Activated CD8-positive, alpha-beta memory T cell treated with anti-CD3 and anti-CD28 coated beads for 48 hours (primary cell): ENCODE results near the gene INSIG2.

Source experiments
- DNase-seq, 3 experiments: peaks; one replicate each; pipeline ENCODE4 v3.0.0-alpha.2; 2020; ENCODE audit warnings: low read depth in 2 of 3, low spot score in 2 of 3

The INSIG2 gene

DNA sequence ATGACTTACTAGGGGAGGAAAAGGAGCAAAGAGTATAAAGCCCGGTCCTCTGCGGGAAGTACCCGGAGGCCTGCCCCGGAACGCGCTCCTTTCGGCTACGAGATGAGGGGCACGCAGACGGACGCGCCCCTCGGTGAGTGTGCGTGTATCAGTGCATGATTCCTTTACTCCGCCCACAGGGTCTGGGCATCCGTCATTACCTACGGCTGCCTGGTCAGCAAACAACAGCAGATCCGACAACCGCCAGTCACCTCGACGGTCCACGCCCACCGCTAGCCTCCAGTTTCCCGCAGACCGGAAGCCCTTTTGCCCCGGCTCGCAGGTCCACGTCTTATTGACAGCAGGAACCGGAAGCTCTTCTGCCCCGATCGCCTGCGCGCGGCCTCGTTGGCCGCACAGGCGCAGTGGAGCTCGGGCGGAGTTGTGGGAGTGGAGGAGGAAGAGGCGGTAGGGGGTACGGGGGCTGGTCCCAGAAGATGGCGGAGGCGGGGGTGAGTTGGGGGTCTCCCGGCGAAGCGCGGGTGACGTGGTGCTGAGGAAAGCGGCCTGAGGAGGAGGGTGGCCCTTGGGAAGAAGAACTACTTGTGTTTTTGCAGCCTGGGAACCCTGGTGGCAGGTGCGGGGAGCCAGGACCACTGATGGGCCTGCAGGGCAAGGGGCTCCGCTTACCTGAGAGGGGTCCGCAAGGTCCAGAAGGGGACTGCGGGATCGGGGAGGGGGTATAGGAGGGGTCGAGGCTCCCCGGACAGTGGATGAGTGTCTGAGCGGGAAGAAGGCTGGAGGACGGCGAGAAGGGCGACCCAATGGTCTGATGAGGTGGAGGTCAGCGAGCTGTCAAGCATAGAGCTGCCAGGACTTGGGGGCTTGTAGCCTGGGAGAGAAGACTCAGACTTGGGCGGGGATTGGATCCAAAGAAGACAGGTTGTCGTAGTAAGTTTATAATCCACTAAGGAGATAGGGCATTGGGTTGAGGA is at the start of gene INSIG2:
Gene INSIG2, plus strand, starts transcription at position 421 of the 974 bp plus-strand sequence. CDS start 8,086 bp downstream, outside the sequence.
- peak; percentile 68 to 89 (median 83) for DNase-seq

DNA sequence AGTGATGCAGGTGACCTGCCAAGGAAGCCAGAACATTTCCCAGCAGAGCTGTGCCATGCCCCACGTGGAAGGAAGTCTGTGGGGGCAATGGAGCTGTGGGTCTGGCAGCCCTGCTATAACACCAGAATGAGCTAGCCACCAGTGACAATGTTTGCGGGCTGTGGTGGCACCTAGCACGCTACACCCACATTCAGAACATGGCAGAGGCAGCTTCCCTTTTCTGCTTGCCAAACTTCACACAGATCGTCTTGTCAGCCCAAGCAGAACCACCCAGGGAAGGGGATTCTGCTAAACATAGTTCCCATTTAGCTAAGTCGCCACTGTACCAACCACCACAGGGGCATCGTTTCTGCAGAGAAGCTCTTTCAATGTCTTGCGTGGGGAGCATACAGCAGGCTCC is 47.4 kb upstream of the INSIG2 start:
- no peak for DNase-seq

GRCh38 chr2:118044103-118044716 is 44.1 kb upstream of the INSIG2 start:
- DNase-seq = no peak

DNA sequence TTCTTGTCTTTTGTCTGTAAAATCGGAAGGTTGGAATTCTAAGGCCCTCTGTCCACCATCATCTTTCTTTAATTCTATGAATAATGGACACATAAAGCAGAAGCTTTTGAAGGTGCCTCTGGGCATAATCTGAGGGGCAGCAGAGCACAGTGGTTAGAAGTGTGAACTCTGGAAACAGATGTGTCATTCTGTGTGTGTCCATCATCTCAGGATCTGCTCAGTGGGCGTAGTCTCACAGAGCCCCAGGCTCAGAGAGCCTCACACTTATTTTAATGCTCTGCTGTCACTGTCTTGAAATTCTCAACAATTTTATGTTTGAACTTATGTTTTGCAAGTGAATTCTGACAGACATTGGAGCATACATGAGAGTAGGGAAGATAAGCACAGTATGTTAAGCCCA is 43.4 kb upstream of the INSIG2 start:
- no peak for DNase-seq

GRCh38 chr2:118045286-118045685 is 43.0 kb upstream of the INSIG2 start:
- no peak for DNase-seq

- no peak for DNase-seq
Measured at GRCh38 chr2:118046634-118047210, 41.5 kb upstream of the INSIG2 start.

GRCh38 chr2:118047380-118047826 is 40.9 kb upstream of the INSIG2 start:
- DNase-seq = no peak

- no peak for DNase-seq
Measured at GRCh38 chr2:118048401-118048800, 39.9 kb upstream of the INSIG2 start.

DNA sequence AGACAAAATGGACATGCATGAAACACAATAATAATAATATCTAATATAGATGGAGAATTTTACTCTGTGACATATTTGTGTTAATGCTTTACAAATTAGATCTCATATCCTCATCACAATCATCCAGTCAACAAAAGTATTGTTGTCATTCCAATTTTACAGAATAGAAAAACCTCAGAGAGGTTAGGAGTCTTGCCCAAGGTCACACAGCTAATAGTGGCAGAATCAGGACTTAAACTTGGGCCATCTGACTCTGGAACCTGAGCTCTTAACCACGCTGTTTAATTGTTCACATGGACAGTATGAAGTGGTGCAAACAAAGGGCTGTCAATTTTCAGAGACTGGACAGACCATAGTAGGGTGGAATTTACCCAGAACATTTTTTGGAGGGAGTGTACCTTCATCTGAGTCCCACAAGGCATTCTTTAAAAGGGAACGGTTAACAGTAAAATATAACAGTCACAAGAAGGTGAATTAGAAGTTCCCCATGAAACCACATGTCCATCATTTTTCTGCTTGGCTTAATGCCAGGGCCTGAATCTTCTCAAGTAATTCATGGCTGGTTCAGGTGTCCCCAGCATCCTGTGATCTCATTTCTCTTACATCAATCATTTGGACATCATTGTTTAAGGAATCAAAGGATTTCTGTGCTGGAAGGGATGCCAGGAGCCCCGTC is 39.0 kb upstream of the INSIG2 start:
- no peak for DNase-seq

GRCh38 chr2:118049816-118050140 is 38.5 kb upstream of the INSIG2 start:
- DNase-seq = no peak

DNA sequence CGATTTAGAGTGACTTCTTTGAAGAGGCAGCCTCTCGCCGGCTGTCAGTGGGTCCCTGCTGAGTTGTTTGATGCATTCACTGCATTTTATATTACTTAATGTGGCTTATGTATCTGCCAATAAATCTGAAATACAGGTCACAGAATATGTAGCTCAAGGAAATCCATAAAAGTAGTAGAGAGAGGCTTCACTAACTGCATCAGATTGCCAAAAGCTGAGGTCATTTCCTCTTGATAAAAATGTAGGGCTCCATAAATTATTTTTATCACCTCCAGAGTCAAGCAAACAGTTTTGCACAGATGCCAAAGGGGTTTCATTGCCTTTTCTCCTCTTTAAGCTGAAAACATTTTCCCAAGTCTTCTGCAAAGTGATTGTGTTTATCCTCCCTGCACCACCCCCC is 37.9 kb upstream of the INSIG2 start:
- no peak for DNase-seq

- no peak for DNase-seq
Measured at GRCh38 chr2:118050974-118051373, 37.3 kb upstream of the INSIG2 start.

DNA sequence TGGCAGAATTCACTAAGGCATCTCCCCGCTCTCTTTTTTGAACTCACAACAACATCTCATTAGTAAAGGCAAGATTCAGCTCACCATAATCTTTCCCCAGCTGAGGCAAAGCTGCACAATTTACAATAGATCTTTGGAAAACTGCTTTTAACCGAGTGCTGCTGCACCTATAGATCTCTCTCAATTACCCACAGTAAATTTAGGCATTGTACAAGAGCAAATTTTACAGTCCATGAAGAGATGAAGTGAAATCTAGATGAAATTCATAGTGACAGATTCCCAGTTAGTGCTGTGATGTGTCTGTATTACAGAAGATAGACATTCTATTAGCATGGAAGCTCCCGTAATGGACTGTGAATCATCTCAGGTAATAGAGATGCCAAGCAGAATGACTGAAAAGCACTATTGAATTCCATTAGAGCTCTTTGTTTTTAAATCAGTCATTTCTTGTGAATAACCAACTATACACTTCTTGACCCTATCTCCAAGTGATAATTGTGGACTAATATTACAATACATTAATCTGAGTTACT is 36.4 kb upstream of the INSIG2 start:
- DNase-seq = no peak

DNA sequence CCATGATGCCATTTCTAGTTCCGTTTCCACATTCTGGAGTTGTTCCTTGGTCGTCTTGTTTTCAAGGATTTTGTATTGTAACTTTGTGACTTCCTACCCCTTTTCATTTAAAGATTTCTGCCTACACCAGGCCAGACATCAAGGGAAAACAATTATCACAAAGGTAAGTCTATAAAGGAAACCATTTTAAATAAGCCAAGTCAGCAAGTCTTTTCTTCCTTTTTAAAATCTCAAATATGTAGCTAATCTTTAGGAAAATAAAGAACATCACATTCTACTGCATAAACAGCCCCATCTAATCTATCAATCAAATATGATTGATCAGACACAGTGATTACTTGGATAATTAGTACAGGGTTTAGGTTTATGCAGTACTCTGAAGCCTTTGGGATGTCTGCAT is 35.8 kb upstream of the INSIG2 start:
- DNase-seq = no peak

DNA sequence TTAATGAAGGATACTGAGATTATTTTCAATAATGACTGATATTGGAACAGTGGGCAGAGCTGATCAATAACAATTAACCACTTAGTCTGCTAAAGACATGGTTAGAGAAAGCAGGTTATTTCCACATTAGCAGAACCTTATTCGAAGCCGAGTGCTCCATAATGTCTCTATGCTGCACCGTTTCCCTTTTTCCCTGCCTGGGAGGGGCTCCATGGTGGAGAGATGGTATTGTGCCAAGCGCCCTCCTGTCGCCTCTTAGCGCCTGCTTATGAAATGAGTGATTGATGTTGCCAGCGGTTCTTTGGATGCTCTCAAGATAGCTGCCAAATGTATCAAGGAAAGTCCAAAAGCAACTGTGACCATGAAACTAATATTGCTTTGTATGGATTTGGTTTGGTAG is 34.6 kb upstream of the INSIG2 start:
- no peak for DNase-seq

GRCh38 chr2:118054213-118055008 is 33.9 kb upstream of the INSIG2 start:
- no peak for DNase-seq

- DNase-seq = no peak
Measured at GRCh38 chr2:118055512-118056164, 32.6 kb upstream of the INSIG2 start.

- no peak for DNase-seq
Measured at GRCh38 chr2:118056165-118056534, 32.1 kb upstream of the INSIG2 start.

- no peak for DNase-seq
Measured at GRCh38 chr2:118056801-118057200, 31.5 kb upstream of the INSIG2 start.

DNA sequence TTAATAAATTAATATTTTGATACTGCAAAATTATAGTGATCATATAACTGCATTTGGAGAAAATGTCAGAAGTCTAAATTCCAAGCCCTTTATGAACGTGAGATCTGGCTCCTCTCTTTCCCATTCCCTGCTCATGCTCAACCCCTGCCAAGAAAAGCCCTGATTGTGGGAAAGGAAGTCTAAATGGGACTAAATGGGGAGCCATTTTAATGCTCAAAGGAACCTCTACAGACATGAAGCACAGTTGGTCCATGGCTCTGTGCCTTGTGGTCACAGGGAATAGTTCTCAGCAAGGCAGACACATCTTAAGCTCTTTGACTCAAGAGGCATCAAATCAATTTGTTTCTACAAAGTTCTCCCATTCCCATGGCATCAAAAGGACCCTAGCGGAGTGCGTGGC is 29.3 kb upstream of the INSIG2 start:
- DNase-seq = no peak
